AG10803 (cell line): Measurements from ENCODE around the gene PPFIA3.
A peak's percentile ranks its signal among the peaks of the same experiment; 100 is the strongest.
"Not testable (repeated sequence)": the region's sequence is repeated elsewhere in the genome, so short reads cannot be mapped to it uniquely, and the experiment has no call there.

ENCODE experiments used
- DNase-seq: peaks from one replicate; pipeline ENCODE4 v3.0.0; 2010; ENCODE audit warnings: low read depth
- H3K4me3 ChIP-seq: 2 replicates; pipeline ENCODE4 v1.5.1; 2011; ENCODE audit warnings: mild to moderate bottlenecking, low read length, control low read depth
- CTCF ChIP-seq: conservative IDR thresholded peaks from 2 replicates; pipeline ENCODE4 v1.5.1; 2011; ENCODE audit warnings: mild to moderate bottlenecking, low read length, control low read depth, inconsistent platforms

PPFIA3 gene

DNA sequence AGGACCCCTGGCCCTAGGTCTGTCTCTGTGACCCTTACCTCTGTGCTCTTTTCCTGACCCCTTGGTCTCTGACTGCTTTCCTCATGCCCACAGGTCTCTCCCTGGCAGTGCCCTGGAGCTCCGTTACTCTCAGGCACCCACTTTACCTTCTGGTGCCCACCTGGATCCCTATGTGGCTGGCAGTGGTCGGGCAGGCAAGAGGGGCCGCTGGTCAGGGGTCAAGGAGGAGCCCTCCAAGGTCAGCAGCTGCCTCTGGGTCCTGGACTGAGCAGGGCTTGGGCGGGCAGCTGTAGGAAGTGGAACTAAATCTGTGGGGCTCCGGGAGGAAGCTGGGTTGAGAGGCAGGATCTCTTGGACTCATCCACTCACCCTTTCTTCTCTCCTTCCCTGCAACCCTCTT lies 16.3 kb downstream of the PPFIA3 start:
- no peak for DNase-seq
- no peak for TF ChIP-seq CTCF
- H3K4me3 ChIP-seq: no peak overlapping the region

GRCh38 chr19:49136771-49137171 lies 17.4 kb downstream of the PPFIA3 start:
- H3K4me3 ChIP-seq: no peak overlapping the region
- no peak for TF ChIP-seq CTCF
- DNase-seq: peak; percentile 43

- no peak for DNase-seq
- no peak overlapping the region for H3K4me3 ChIP-seq
- TF ChIP-seq CTCF: no peak
These were observed 21.6 kb downstream of the PPFIA3 start for GRCh38 chr19:49140951-49141350.

DNA sequence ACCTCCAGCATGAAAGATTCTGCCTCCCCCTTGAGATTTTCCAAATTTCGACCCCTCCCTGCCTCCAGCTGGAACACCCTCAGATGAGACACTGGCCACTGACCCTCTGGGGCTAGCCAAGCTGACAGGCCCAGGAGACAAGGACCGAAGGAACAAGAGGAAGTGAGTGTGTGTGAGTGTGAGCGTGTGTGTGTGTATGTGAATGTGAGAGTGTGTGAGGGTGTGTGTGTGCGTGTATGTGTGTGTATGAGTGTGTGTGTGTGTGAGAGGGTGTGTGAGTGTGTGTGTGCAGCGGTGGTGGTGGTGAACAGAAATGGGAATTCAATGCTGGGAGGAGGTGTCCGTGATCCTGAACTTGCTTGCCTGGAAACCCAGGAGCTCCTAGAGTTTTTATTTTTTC lies 22.0 kb downstream of the PPFIA3 start:
- no peak for DNase-seq
- H3K4me3 ChIP-seq: no peak overlapping the region
- no peak for TF ChIP-seq CTCF

DNA sequence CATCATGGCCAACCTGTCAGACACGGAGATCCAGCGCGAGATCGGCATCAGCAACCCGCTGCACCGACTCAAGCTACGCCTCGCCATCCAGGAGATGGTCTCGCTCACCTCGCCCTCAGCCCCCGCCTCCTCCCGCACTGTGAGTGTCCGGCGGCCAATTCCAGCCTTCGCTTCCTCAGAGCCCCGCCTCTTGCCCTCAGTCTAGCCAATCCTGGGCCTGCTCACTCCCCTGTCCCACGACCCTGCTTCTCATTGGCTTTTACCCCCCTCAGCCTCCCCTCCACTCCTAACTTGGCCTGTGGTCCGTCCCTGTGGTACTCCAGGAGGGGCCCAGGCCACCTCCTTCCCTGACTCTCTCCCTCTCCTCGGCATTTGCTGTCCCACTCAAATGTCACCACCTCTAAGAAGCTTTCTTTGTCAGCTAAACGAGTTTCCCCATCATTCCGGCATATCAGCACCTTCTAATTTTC lies 23.6 kb downstream of the PPFIA3 start:
- peak; percentile 87 for DNase-seq
- peak overlapping the region; percentile 89 for H3K4me3 ChIP-seq
- TF ChIP-seq CTCF: no peak

GRCh38 chr19:49145573-49146407 lies 26.4 kb downstream of the PPFIA3 start:
- peak overlapping the region; percentile 39 for H3K4me3 ChIP-seq
- DNase-seq: peak; percentile 72
- TF ChIP-seq CTCF: peak; percentile 73

GRCh38 chr19:49146408-49146770 lies 27.0 kb downstream of the PPFIA3 start:
- not testable (repeated sequence) for H3K4me3 ChIP-seq

More at GRCh38 chr19:49146408-49146770, 27.0 kb downstream of the PPFIA3 start:
- peak; percentile 56 for DNase-seq
